Hematopoietic multipotent progenitor cell treated with erythropoietin and hydrocortisone succinate and interleukin-3 and kit ligand, for 17 days (in vitro differentiated cells): ENCODE data around the gene TNNI3.
"Not testable (repeated sequence)": the region's sequence is repeated elsewhere in the genome, so short reads cannot be mapped to it uniquely, and the experiment has no call there.

Source experiments
- DNase-seq: peaks from one replicate; pipeline ENCODE4 v3.0.0-alpha.2; 2015; ENCODE audit warnings: low spot score

TNNI3 gene

GRCh38 chr19:55113570-55114039, 43.9 kb downstream of the TNNI3 start:
- no peak for DNase-seq

GRCh38 chr19:55112777-55113569, 44.6 kb downstream of the TNNI3 start:
- DNase-seq = no peak

GRCh38 chr19:55112246-55112776, 45.2 kb downstream of the TNNI3 start:
- no peak for DNase-seq

GRCh38 chr19:55111238-55111831, 46.2 kb downstream of the TNNI3 start:
- no peak for DNase-seq

GRCh38 chr19:55109527-55110291, 47.8 kb downstream of the TNNI3 start:
- DNase-seq = no peak

GRCh38 chr19:55107252-55107651, 50.3 kb downstream of the TNNI3 start:
- not testable (repeated sequence) for DNase-seq

- no peak for DNase-seq
Measured at GRCh38 chr19:55106591-55106990, 50.9 kb downstream of the TNNI3 start.

- no peak for DNase-seq
Measured at GRCh38 chr19:55105237-55105636, 52.3 kb downstream of the TNNI3 start.

- DNase-seq = no peak
Measured at GRCh38 chr19:55103190-55103589, 54.3 kb downstream of the TNNI3 start.
